Stimulated activated CD4-positive, alpha-beta T cell treated with anti-CD3 and anti-CD28 coated beads, TNF-alpha, amount 100 ng/mL, for 4 hours (primary cell): ENCODE results near the gene PAPPA.

Experiments used
- DNase-seq, 3 experiments: peaks; one replicate each; pipeline ENCODE4 v3.0.0-alpha.2; 2020; ENCODE audit warnings: low read depth in 3 of 3

The PAPPA gene

GRCh38 chr9:116223926-116224325 lies 70.3 kb downstream of the PAPPA start:
- no peak for DNase-seq

GRCh38 chr9:116230051-116230632 lies 76.6 kb downstream of the PAPPA start:
- no peak for DNase-seq

GRCh38 chr9:116232424-116233159 lies 79.0 kb downstream of the PAPPA start:
- DNase-seq = no peak

GRCh38 chr9:116233160-116233530 lies 79.6 kb downstream of the PAPPA start:
- no peak for DNase-seq

- no peak for DNase-seq
Observed at GRCh38 chr9:116234081-116234480, 80.5 kb downstream of the PAPPA start.

GRCh38 chr9:116236979-116237378 lies 83.4 kb downstream of the PAPPA start:
- no peak for DNase-seq

GRCh38 chr9:116237456-116237855 lies 83.9 kb downstream of the PAPPA start:
- DNase-seq = no peak

GRCh38 chr9:116238225-116238624 lies 84.6 kb downstream of the PAPPA start:
- no peak for DNase-seq

GRCh38 chr9:116238776-116239340 lies 85.3 kb downstream of the PAPPA start:
- no peak for DNase-seq

GRCh38 chr9:116243708-116244107 lies 90.1 kb downstream of the PAPPA start:
- no peak for DNase-seq

- DNase-seq = no peak
Observed at GRCh38 chr9:116247284-116247683, 93.7 kb downstream of the PAPPA start.

- DNase-seq = no peak
Observed at GRCh38 chr9:116247791-116248374, 94.3 kb downstream of the PAPPA start.

- DNase-seq = no peak
Observed at GRCh38 chr9:116250891-116251290, 97.3 kb downstream of the PAPPA start.

GRCh38 chr9:116251366-116251765 lies 97.8 kb downstream of the PAPPA start:
- no peak for DNase-seq

- DNase-seq = no peak
Observed at GRCh38 chr9:116260531-116260930, 106.9 kb downstream of the PAPPA start.

GRCh38 chr9:116262448-116262847 lies 108.9 kb downstream of the PAPPA start:
- DNase-seq = no peak

- no peak for DNase-seq
Observed at GRCh38 chr9:116264361-116264760, 110.8 kb downstream of the PAPPA start.

- no peak for DNase-seq
Observed at GRCh38 chr9:116267021-116267420, 113.4 kb downstream of the PAPPA start.

- DNase-seq = no peak
Observed at GRCh38 chr9:116269250-116269649, 115.7 kb downstream of the PAPPA start.

- no peak for DNase-seq
Observed at GRCh38 chr9:116270546-116270945, 117.0 kb downstream of the PAPPA start.

- no peak for DNase-seq
Observed at GRCh38 chr9:116271340-116271739, 117.7 kb downstream of the PAPPA start.

GRCh38 chr9:116271991-116272390 lies 118.4 kb downstream of the PAPPA start:
- no peak for DNase-seq

GRCh38 chr9:116274293-116274692 lies 120.7 kb downstream of the PAPPA start:
- no peak for DNase-seq
